Suprapubic skin (tissue), 4 donors: Measurements from ENCODE around the gene IL22RA2.

Experiments
- CTCF ChIP-seq, 2 donors: fragments of 200-600 bp in 1 of 2; fragments of 450-650 bp in 1 of 2; sonication (generic) in 1 of 2; IDR thresholded peaks; one replicate each; pipeline ENCODE4 v1.5.1; 2016 to 2019; ENCODE audit warnings: antibody characterized with exemption in 2 of 2, mild to moderate bottlenecking in 1 of 2, moderate library complexity in 1 of 2
- EP300 ChIP-seq: sonication (generic); formaldehyde crosslinking; IDR thresholded peaks from one replicate; pipeline ENCODE4 v1.6.1; 2017; ENCODE audit warnings: antibody characterized with exemption
- POLR2A ChIP-seq, 2 donors: fragments of 450-650 bp; IDR thresholded peaks; one replicate each; pipeline ENCODE4 v1.6.1; 2017; ENCODE audit warnings: antibody characterized with exemption in 2 of 2, mild to moderate bottlenecking in 2 of 2, moderate library complexity in 2 of 2
- POLR2AphosphoS5 ChIP-seq, 3 donors: sonication (generic); formaldehyde crosslinking; IDR thresholded peaks; one replicate each; pipeline ENCODE4 v1.6.1; 2017; ENCODE audit warnings: antibody characterized with exemption in 3 of 3

GRCh38 chr6:137102851-137103492, 70.5 kb downstream of the IL22RA2 start:
- TF ChIP-seq CTCF (IDR thresholded peaks at IDR 0.05) (no peak), POLR2A (IDR thresholded peaks at IDR 0.05) (no peak), EP300 (no peak), POLR2AphosphoS5 (IDR thresholded peaks at IDR 0.05) (no peak)
